ENCODE measurements around the gene TRMT44.

Gene TRMT44

DNA sequence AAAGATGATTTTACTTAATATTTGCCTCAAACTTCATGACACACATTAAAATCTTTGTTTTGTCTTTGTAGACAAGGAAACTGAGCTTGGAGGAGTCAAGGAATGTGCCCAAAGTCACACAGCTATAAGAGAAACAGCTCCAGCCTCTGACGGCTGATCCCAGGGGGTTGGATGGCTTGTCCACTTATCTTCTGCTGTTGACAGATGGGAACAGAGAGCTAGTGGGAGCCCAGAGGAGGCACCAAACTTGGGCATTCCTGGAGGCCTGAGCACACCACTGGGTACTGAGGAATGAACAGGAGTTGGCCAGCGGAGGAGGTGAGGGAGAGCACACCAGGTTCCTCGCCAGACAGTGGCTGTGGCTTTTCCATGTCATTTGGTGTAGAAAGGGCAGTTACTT lies 83.2 kb downstream of the TRMT44 start:
- H4K20me1 ChIP-seq (ENCODE audit: insufficient read depth, low read length): no peaks in the 10 kb centered on the region
- no peaks in the 10 kb centered on the region for H3K27me3 ChIP-seq (ENCODE audit: low read depth, low read length)
- H3K36me3 ChIP-seq (replicated peaks; ENCODE audit: low read depth, low read length): no peaks in the 10 kb centered on the region
- no peaks in the 10 kb centered on the region for H3K4me1 ChIP-seq (ENCODE audit: low read length)
- H3K4me2 ChIP-seq (ENCODE audit: low read length): no peak overlapping the region
- H3K9ac ChIP-seq (ENCODE audit: low read length): no peak overlapping the region
- no peaks in the 10 kb centered on the region for H3K9me3 ChIP-seq (ENCODE audit: insufficient read depth, low read length)
- TF ChIP-seq CTCF (IDR thresholded peaks at IDR 0.05; ENCODE audit: low read depth, low read length) (no peak), EZH2phosphoT487 (IDR thresholded peaks at IDR 0.05; ENCODE audit: low read depth) (no peak)
- no peaks in the 10 kb centered on the region for H3K79me2 ChIP-seq (ENCODE audit: low read length)
- no peak overlapping the region for H2AFZ ChIP-seq (ENCODE audit: low read depth, low read length)
- no peak overlapping the region for H3K27ac ChIP-seq (ENCODE audit: low read length)
- no peak overlapping the region for H3K4me3 ChIP-seq (ENCODE audit: low read length)

GRCh38 chr4:8524595-8525382 lies 84.2 kb downstream of the TRMT44 start:
- Histone ChIP-seq H3K4me3 (ENCODE audit: low read length) (no peak overlapping the region), H3K79me2 (ENCODE audit: low read length) (no peaks in the 10 kb centered on the region), H4K20me1 (ENCODE audit: insufficient read depth, low read length) (no peaks in the 10 kb centered on the region), H3K27me3 (ENCODE audit: low read depth, low read length) (no peaks in the 10 kb centered on the region), H3K36me3 (replicated peaks; ENCODE audit: low read depth, low read length) (no peaks in the 10 kb centered on the region), H3K27ac (ENCODE audit: low read length) (no peak overlapping the region), H2AFZ (ENCODE audit: low read depth, low read length) (no peak overlapping the region), H3K4me2 (ENCODE audit: low read length) (no peak overlapping the region), H3K4me1 (ENCODE audit: low read length) (no peaks in the 10 kb centered on the region), H3K9ac (ENCODE audit: low read length) (no peak overlapping the region), H3K9me3 (ENCODE audit: insufficient read depth, low read length) (no peaks in the 10 kb centered on the region)
- TF ChIP-seq EZH2phosphoT487 (IDR thresholded peaks at IDR 0.05; ENCODE audit: low read depth) (no peak), CTCF (IDR thresholded peaks at IDR 0.05; ENCODE audit: low read depth, low read length) (no peak)

DNA sequence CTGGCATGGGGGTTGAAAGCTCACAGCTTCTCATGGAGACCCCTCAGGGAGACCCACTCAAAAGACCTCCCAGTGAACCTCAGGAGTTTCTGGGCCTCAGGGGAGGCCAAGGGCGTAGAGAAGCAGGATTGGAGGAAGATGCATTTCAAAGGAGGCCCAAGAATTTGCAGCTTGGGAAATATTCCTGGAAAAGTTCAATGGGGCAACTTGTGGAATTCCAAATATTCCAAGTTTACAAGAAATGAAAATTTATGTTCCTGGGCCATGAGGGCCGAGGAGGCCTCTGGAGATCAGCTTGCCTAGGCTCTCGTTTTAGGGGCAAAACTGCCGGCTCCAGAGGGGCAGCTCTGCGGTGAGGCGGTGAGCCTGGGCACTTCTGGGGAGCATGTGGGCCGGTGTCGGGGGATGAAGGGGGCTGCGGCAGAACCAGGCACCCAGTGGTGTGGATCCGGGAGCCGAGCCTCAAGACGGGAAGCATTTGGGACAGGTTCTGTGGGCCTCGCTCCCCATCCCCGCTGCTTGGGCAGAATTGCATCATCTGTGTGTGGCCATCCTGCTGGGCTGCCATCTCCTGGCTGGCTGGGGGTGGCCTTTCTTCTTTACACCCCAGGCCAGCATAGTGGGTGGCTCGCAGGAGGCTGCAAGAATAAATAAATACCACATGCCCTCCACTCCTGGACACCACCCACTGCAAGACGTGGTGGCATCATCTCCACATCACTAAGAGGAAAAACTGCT lies 85.0 kb downstream of the TRMT44 start:
- no peaks in the 10 kb centered on the region for H3K79me2 ChIP-seq (ENCODE audit: low read length)
- H3K9ac ChIP-seq (ENCODE audit: low read length): no peak overlapping the region
- H3K9me3 ChIP-seq (ENCODE audit: insufficient read depth, low read length): peaks cover 3% of the 10 kb centered on the region; the same call in 1 of the 2 replicates
- H2AFZ ChIP-seq (ENCODE audit: low read depth, low read length): no peak overlapping the region
- H3K27ac ChIP-seq (ENCODE audit: low read length): no peak overlapping the region
- no peak for TF ChIP-seq CTCF (IDR thresholded peaks at IDR 0.05; ENCODE audit: low read depth, low read length)
- TF ChIP-seq EZH2phosphoT487 (IDR thresholded peaks at IDR 0.05; ENCODE audit: low read depth): no peak
- no peaks in the 10 kb centered on the region for H3K4me1 ChIP-seq (ENCODE audit: low read length)
- H3K27me3 ChIP-seq (ENCODE audit: low read depth, low read length): no peaks in the 10 kb centered on the region
- no peak overlapping the region for H3K4me3 ChIP-seq (ENCODE audit: low read length)
- no peak overlapping the region for H3K4me2 ChIP-seq (ENCODE audit: low read length)
- H4K20me1 ChIP-seq (ENCODE audit: insufficient read depth, low read length): no peaks in the 10 kb centered on the region
- H3K36me3 ChIP-seq (replicated peaks; ENCODE audit: low read depth, low read length): no peaks in the 10 kb centered on the region

Measured in OCI-LY3 (cell line).